Measurements from ENCODE around the gene UBE2N. TPM values are rescaled to one million over a fixed set of nuclear protein-coding genes. Genes with fewer than 3 reads are reported as not detected.

Gene UBE2N, protein sequence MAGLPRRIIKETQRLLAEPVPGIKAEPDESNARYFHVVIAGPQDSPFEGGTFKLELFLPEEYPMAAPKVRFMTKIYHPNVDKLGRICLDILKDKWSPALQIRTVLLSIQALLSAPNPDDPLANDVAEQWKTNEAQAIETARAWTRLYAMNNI
- 69.3 and 169 TPM in 2 replicates for total RNA-seq

DNA sequence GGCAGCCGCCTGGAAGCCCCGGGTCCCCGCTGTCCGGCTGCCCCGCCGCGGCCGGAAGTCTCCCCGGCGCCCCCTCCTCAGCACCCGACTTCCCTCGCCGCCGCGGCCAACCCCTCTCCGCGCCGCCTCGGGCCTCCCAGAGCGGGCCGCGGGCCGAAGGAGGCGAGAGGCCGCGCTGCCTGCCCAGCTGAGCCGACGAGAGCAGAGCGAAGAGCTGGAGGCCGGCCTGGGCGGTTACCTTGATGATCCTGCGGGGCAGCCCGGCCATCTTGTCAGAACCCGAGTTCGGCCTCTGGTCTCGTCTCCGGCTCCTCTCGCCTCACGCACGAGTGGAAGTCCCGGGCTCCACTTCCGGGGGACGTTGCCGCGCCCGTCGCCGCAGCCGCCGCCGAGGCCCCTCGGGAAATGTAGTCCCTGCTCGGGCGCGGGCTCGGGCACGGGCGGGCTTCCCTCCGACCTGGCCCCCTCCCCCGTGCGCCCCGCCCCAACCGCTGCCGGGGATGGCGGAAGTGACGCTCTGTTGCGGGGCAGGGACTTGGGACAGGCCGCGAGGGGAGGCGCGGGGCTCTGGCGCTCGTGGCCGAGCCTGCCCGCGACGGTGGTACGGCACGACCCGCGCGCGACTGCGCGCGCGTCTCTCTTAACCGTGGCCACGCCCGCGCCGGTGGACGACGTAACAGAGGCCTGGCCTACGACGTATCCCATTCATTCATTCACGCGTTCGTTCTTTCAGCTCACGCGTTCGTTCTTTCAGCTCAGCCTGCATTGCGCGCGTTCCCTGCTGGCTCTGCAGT is at the start of gene UBE2N:
UBE2N (minus strand) TSS at position 331 of the 794 bp plus-strand sequence; CDS start at position 268, 63 bp downstream.

DNA sequence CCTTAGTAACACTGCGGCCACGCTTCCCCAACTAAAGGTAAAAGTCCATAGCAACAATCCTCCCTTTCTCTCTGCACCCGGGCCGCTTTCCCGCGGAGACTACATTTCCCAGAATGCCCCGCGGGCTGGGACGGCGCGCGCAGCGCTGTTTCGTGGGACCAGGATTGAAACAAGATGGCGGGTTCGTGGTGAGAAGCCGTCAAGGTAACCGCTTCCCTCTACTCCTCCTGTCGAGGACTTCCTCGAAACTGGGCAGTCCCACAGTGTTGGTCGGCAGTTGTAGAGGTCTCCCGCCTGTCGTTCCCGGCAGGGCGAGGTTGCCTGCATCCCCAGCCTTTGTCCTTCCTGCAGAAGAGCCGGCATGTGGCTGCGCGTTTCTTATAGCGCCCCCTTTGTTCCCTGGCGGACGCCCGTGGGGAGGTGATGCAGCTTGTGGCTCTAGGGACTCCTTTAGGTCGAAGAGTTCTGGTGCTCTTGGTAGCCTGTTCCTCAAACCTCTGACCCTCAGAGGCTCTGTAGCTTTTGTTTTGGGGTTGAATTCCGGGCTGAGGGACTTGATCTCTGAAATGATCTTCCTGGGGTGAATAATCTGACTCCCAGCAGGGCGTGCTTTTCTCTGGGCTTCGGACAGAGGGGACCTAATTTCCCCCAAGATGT is 25.7 kb upstream of the UBE2N start, which contains the start of gene MRPL42:
MRPL42 (plus strand) TSS at position 164 of the 657 bp plus-strand sequence. CDS start 1,772 bp downstream, outside the sequence.

DNA sequence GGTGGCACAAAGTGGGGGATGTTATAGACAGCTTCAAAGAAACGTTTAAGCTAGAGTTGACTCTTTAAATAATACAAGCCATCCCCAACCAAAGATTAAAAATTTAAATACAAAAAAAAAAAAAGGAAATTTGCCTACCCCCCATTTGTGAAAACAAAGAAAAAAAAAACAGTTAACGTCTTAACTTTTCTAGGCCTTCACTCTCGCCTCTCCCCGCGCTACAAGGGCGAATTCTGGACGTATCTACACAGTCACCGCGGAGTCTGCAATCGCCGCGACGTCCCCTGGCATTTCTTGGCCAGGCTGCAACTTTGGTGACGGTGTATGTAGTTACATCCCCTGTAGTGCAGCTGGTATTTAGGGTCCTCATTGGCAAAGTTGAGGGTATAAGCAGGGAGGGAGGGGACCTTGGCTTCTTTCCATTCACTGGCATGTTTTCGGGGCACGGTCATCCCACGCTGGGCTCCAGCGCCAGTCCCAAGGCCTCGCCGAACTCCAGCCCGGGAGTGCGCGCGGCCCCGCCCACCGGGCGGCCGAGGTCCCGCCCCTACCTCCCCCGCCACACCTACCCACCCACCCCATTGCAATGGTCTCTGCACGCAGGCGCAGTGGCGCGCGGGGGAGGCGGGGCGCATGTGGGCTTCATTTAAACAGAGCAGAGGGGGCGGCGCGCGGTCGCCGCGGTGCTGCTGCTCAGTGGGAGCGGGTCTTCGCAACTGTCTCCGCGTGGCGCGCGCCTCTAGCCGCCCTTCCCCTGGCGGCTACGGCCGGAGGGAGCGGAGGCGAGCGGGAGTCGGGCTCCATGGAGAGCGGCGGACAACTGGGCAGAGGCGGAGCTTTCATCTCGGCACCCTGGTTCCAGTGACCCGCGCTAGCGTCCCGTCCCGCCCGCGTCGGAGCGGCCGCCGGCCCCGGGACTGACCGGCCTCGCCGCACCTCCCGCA is 64.2 kb downstream of the UBE2N start, which contains the start of gene NUDT4:
NUDT4 (plus strand) TSS at position 674 of the 944 bp plus-strand sequence. CDS start 398 bp downstream, outside the sequence.

Other genes with a start within 250 kb of the UBE2N start
- gene NUDT4, start 64.0 kb downstream of the UBE2N start, total RNA-seq, result 49.5 and 130 TPM in 2 replicates
- 31.7 and 71.1 TPM in 2 replicates for gene MRPL42, start 25.6 kb upstream of the UBE2N start, total RNA-seq
- 57.4 and 89.5 TPM in 2 replicates for gene SOCS2, start 130.7 kb upstream of the UBE2N start, total RNA-seq
- 9.6 and 9.8 TPM in 2 replicates for gene CRADD, start 235.4 kb upstream of the UBE2N start, total RNA-seq